Spleen (tissue), 7 donors: ENCODE measurements around the gene KIF26B.

Experiments
- POLR2AphosphoS5 ChIP-seq, 3 donors: sonication (generic); formaldehyde crosslinking; IDR thresholded peaks; one replicate each; pipeline ENCODE4 v1.5.1; 2017; ENCODE audit warnings: antibody characterized with exemption in 3 of 3
- TF ChIP-seq, protein P1 (sequence below), 11 experiments: fragments of 200-600 bp in 7 of 11; fragments of 450-650 bp in 4 of 11; sonication (generic) in 4 of 11; IDR thresholded peaks in 8 of 11; conservative IDR thresholded peaks in 3 of 11; 1 replicate in 7 of 11; 2 replicates in 4 of 11; pipeline versions ENCODE4 v1.4.0 to v1.8.0; 2016 to 2021; ENCODE audit warnings: antibody characterized with exemption in 11 of 11, inconsistent platforms in 4 of 11, mild to moderate bottlenecking in 1 of 11
- donor health status: DM: no; HTN: no; CAD: no; lungs with moderate emphysema.
- donor health status: DM: no; HTN: no; CAD: no.
- donor health status: DM: no; HTN: no; CAD: no.

DNA sequence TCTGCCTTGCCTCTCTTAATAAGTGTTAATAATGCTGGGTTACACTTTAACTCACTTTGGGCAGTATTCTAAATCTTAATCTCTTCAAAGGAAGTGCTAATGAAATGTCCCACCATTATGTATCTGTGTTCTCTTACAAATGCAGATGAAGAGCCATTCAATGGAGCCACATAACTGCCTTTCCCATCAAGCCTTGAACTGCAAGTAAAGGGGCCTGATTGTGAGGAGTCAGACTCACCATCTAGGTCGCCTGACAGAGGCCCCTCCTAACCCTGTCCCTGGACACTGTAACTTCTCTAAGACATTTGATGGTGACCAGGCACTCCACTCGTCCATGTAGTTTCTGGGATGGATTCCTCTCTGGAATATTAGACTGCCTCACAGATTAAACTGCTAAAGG lies 329.4 kb downstream of the KIF26B start:
- TF ChIP-seq, protein P1, sequence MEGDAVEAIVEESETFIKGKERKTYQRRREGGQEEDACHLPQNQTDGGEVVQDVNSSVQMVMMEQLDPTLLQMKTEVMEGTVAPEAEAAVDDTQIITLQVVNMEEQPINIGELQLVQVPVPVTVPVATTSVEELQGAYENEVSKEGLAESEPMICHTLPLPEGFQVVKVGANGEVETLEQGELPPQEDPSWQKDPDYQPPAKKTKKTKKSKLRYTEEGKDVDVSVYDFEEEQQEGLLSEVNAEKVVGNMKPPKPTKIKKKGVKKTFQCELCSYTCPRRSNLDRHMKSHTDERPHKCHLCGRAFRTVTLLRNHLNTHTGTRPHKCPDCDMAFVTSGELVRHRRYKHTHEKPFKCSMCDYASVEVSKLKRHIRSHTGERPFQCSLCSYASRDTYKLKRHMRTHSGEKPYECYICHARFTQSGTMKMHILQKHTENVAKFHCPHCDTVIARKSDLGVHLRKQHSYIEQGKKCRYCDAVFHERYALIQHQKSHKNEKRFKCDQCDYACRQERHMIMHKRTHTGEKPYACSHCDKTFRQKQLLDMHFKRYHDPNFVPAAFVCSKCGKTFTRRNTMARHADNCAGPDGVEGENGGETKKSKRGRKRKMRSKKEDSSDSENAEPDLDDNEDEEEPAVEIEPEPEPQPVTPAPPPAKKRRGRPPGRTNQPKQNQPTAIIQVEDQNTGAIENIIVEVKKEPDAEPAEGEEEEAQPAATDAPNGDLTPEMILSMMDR (IDR thresholded peaks at IDR 0.05 in 8 of 11, conservative IDR thresholded peaks at IDR 0.05 in 3 of 11) = no peak
- no peak for TF ChIP-seq POLR2AphosphoS5 (IDR thresholded peaks at IDR 0.05)
